HEK293 (cell line): ENCODE data around the gene MVB12B.

Experiments
- ZNF174 ChIP-seq: fragments of 450-650 bp; formaldehyde crosslinking; IDR thresholded peaks from 2 replicates; pipeline ENCODE4 v1.5.0; 2017; ENCODE audit warnings: missing biosample characterization, mild to moderate bottlenecking, missing genetic modification characterization
- ZNF558 ChIP-seq: fragments of 450-650 bp; formaldehyde crosslinking; IDR thresholded peaks from 2 replicates; pipeline ENCODE4 v1.5.1; 2016; ENCODE audit warnings: missing biosample characterization, missing genetic modification characterization
- TF ChIP-seq, protein P1 (sequence below): fragments of 450-650 bp; formaldehyde crosslinking; IDR thresholded peaks from 2 replicates; pipeline ENCODE4 v1.5.1; 2016; ENCODE audit warnings: missing biosample characterization, missing genetic modification characterization

DNA sequence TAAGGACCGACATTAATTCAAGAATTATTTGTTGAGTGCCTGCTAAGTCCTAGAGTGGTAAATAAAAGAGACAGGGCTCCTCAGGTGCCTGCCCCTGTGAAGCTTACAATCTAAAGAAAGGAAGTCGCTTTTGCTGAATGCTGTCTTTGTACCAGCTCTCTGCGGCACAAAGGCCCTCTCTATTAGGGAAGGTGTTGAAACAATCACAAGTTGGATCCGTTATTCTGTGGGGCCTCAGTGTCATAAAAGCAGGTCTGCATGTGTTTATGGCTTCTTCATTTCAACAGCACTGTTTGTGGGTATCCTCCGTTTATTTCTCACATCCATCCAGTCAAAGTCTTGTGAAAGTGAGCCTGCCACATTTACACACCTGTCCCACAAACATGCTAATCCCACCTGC is 7.0 kb upstream of the MVB12B start:
- TF ChIP-seq, protein P1, sequence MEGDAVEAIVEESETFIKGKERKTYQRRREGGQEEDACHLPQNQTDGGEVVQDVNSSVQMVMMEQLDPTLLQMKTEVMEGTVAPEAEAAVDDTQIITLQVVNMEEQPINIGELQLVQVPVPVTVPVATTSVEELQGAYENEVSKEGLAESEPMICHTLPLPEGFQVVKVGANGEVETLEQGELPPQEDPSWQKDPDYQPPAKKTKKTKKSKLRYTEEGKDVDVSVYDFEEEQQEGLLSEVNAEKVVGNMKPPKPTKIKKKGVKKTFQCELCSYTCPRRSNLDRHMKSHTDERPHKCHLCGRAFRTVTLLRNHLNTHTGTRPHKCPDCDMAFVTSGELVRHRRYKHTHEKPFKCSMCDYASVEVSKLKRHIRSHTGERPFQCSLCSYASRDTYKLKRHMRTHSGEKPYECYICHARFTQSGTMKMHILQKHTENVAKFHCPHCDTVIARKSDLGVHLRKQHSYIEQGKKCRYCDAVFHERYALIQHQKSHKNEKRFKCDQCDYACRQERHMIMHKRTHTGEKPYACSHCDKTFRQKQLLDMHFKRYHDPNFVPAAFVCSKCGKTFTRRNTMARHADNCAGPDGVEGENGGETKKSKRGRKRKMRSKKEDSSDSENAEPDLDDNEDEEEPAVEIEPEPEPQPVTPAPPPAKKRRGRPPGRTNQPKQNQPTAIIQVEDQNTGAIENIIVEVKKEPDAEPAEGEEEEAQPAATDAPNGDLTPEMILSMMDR = no peak
- TF ChIP-seq ZNF558 (tag by site-specific recombination) = no peak
- no peak for TF ChIP-seq ZNF174 (tag by site-specific recombination)
